ENCODE measurements around the gene CLMN.

CLMN gene

GRCh38 chr14:95222870-95223398 is 96.8 kb downstream of the CLMN start:
- H3K4me1 ChIP-seq = peaks cover 0 to 13% (median 6%) of the 10 kb centered on the region in 4 donors
- H3K4me3 ChIP-seq = no peak overlapping the region
- H3K36me3 ChIP-seq = peaks cover 4 to 18% (median 17%) of the 10 kb centered on the region in 3 donors
- DNase-seq = no peak
- intact Hi-C loops (cut with DNase I; ENCODE audit: low total_unique reads) = no loop called here
- no peak for TF ChIP-seq CTCF (IDR thresholded peaks at IDR 0.05)
- H3K9me3 ChIP-seq = no peaks in the 10 kb centered on the region
- no peaks in the 10 kb centered on the region for H3K27me3 ChIP-seq
- H3K27ac ChIP-seq = no peak overlapping the region

GRCh38 chr14:95222151-95222631 is 97.5 kb downstream of the CLMN start:
- no peak for TF ChIP-seq CTCF (IDR thresholded peaks at IDR 0.05)
- no peak overlapping the region for H3K4me3 ChIP-seq
- DNase-seq = no peak
- H3K27me3 ChIP-seq = no peaks in the 10 kb centered on the region
- peaks cover 4 to 24% (median 17%) of the 10 kb centered on the region in 3 donors for H3K36me3 ChIP-seq
- H3K9me3 ChIP-seq = no peaks in the 10 kb centered on the region
- intact Hi-C loops (cut with DNase I; ENCODE audit: low total_unique reads) = no loop called here
- H3K4me1 ChIP-seq = peaks cover 0 to 6% (median 2%) of the 10 kb centered on the region in 4 donors
- no peak overlapping the region for H3K27ac ChIP-seq

GRCh38 chr14:95221531-95221930 is 98.2 kb downstream of the CLMN start:
- H3K4me3 ChIP-seq = no peak overlapping the region
- H3K36me3 ChIP-seq = peaks cover 4 to 24% (median 17%) of the 10 kb centered on the region in 3 donors
- intact Hi-C loops (cut with DNase I; ENCODE audit: low total_unique reads) = no loop called here
- H3K27ac ChIP-seq = no peak overlapping the region
- no peaks in the 10 kb centered on the region for H3K4me1 ChIP-seq
- no peaks in the 10 kb centered on the region for H3K27me3 ChIP-seq
- no peak for TF ChIP-seq CTCF (IDR thresholded peaks at IDR 0.05)
- no peaks in the 10 kb centered on the region for H3K9me3 ChIP-seq
- no peak for DNase-seq

- intact Hi-C loops (cut with DNase I; ENCODE audit: low total_unique reads) = no loop called here
- Histone ChIP-seq H3K27ac (no peak overlapping the region), H3K9me3 (no peaks in the 10 kb centered on the region), H3K36me3 (peaks cover 4 to 24% (median 17%) of the 10 kb centered on the region in 3 donors), H3K27me3 (no peaks in the 10 kb centered on the region), H3K4me1 (no peaks in the 10 kb centered on the region), H3K4me3 (no peak overlapping the region)
- no peak for TF ChIP-seq CTCF (IDR thresholded peaks at IDR 0.05)
- DNase-seq = no peak
Observed at GRCh38 chr14:95220663-95221231, 99.0 kb downstream of the CLMN start.

GRCh38 chr14:95218472-95219193 is 101.1 kb downstream of the CLMN start:
- no peak for DNase-seq
- Histone ChIP-seq H3K4me1 (no peaks in the 10 kb centered on the region), H3K27me3 (no peaks in the 10 kb centered on the region), H3K9me3 (no peaks in the 10 kb centered on the region), H3K4me3 (no peak overlapping the region), H3K27ac (no peak overlapping the region), H3K36me3 (peaks cover 4 to 24% (median 17%) of the 10 kb centered on the region in 3 donors)
- TF ChIP-seq CTCF (IDR thresholded peaks at IDR 0.05) = no peak
- intact Hi-C loops (cut with DNase I; ENCODE audit: low total_unique reads) = no loop called here

Measured in tibial artery (tissue), 4 donors.